OCI-LY1 (cell line): ENCODE results near the gene TANC1.
"Not testable (repeated sequence)": the region's sequence is repeated elsewhere in the genome, so short reads cannot be mapped to it uniquely, and the experiment has no call there.

ENCODE experiments used
- H2AFZ ChIP-seq: fragments of 200-600 bp; sonication (generic), shearing (Covaris generic); 2 replicates; pipeline ENCODE4 v1.6.0; 2014; ENCODE audit warnings: antibody characterized with exemption, mild to moderate bottlenecking, low read length
- H3F3A ChIP-seq: fragments of 200-600 bp; sonication (generic), shearing (Covaris generic); 2 replicates; pipeline ENCODE4 v1.6.0; 2014; ENCODE audit warnings: mild to moderate bottlenecking, antibody characterized with exemption, low read length, moderate library complexity; ENCODE audit not compliant: insufficient read depth
- H3K27ac ChIP-seq: fragments of 200-600 bp; sonication (generic); 2 replicates; pipeline ENCODE4 v1.5.1; 2014; ENCODE audit warnings: low read length, mixed run types, mild to moderate bottlenecking, low read depth; ENCODE audit not compliant: poor library complexity, severe bottlenecking
- H3K27me3 ChIP-seq: fragments of 200-600 bp; sonication (generic); 2 replicates; pipeline ENCODE4 v1.6.0; 2014; ENCODE audit warnings: antibody characterized with exemption, mild to moderate bottlenecking, low read length, moderate library complexity; ENCODE audit not compliant: insufficient read depth
- H3K36me3 ChIP-seq: fragments of 200-600 bp; sonication (generic); 2 replicates; pipeline ENCODE4 v1.6.1; 2014; ENCODE audit warnings: mild to moderate bottlenecking, antibody characterized with exemption, low read length, moderate library complexity, mixed read lengths; ENCODE audit not compliant: insufficient read depth
- H3K4me1 ChIP-seq: fragments of 200-600 bp; sonication (generic); 2 replicates; pipeline ENCODE4 v1.5.1; 2014; ENCODE audit warnings: mild to moderate bottlenecking, low read length, moderate library complexity; ENCODE audit not compliant: insufficient read depth, severe bottlenecking
- H3K4me2 ChIP-seq: fragments of 200-600 bp; sonication (generic), shearing (Covaris generic); 2 replicates; pipeline ENCODE4 v1.6.1; 2014; ENCODE audit warnings: low read length
- H3K4me3 ChIP-seq: fragments of 200-600 bp; sonication (generic); 2 replicates; pipeline ENCODE4 v1.5.1; 2014; ENCODE audit warnings: low read length, low read depth, mild to moderate bottlenecking, mixed read lengths; ENCODE audit not compliant: poor library complexity, severe bottlenecking
- H3K79me2 ChIP-seq: fragments of 200-600 bp; shearing (Covaris generic); 2 replicates; pipeline ENCODE4 v1.6.1; 2016; ENCODE audit warnings: mixed run types, low read length, mixed read lengths; ENCODE audit not compliant: insufficient read depth
- H3K9ac ChIP-seq: fragments of 200-600 bp; sonication (generic), shearing (Covaris generic); 2 replicates; pipeline ENCODE4 v1.6.1; 2014; ENCODE audit warnings: mild to moderate bottlenecking, low read length, mixed read lengths
- H3K9me2 ChIP-seq: fragments of 200-600 bp; sonication (generic), shearing (Covaris generic); 2 replicates; pipeline ENCODE4 v1.6.1; 2014; ENCODE audit warnings: low read depth, mild to moderate bottlenecking, low read length, mixed read lengths
- H3K9me3 ChIP-seq: fragments of 200-600 bp; shearing (Covaris generic); 2 replicates; pipeline ENCODE4 v1.6.1; 2014; ENCODE audit warnings: low read length, mixed read lengths
- H4K20me1 ChIP-seq: fragments of 200-600 bp; sonication (generic), shearing (Covaris generic); 2 replicates; pipeline ENCODE4 v1.6.0; 2016; ENCODE audit warnings: mild to moderate bottlenecking, low read length; ENCODE audit not compliant: insufficient read depth
- CTCF ChIP-seq: fragments of 200-600 bp; sonication (generic), shearing (Covaris generic); IDR thresholded peaks from 2 replicates; pipeline ENCODE4 v1.5.1; 2017; ENCODE audit warnings: mild to moderate bottlenecking, antibody characterized with exemption, low read length, moderate library complexity, mixed read lengths
- EZH2 ChIP-seq: fragments of 200-600 bp; sonication (generic), shearing (Covaris generic); IDR thresholded peaks from 2 replicates; pipeline ENCODE4 v1.8.0; 2017; ENCODE audit warnings: borderline replicate concordance, mixed run types, mild to moderate bottlenecking, antibody characterized with exemption, low read length, moderate library complexity, mixed read lengths

Gene TANC1

GRCh38 chr2:159035790-159036411 is 67.5 kb downstream of the TANC1 start:
- TF ChIP-seq CTCF, result peak; percentile 44
- TF ChIP-seq EZH2, result no peak
- H3K9me2 ChIP-seq, result no peaks in the 10 kb centered on the region
- H3K36me3 ChIP-seq, result no peaks in the 10 kb centered on the region
- H3K27ac ChIP-seq, result no peak overlapping the region
- H3K4me3 ChIP-seq, result no peak overlapping the region
- H3K9ac ChIP-seq, result no peak overlapping the region
- no peaks in the 10 kb centered on the region for H4K20me1 ChIP-seq
- H3K9me3 ChIP-seq, result no peaks in the 10 kb centered on the region
- H3K27me3 ChIP-seq, result no peaks in the 10 kb centered on the region
- H3K4me1 ChIP-seq, result no peaks in the 10 kb centered on the region
- no peaks in the 10 kb centered on the region for H3K79me2 ChIP-seq
- H2AFZ ChIP-seq, result no peak overlapping the region
- H3K4me2 ChIP-seq, result no peak overlapping the region
- H3F3A ChIP-seq, result no peaks in the 10 kb centered on the region

- H3K79me2 ChIP-seq, H2AFZ ChIP-seq, H4K20me1 ChIP-seq, H3K36me3 ChIP-seq, H3K27ac ChIP-seq, H3K9me3 ChIP-seq, H3K4me1 ChIP-seq, H3F3A ChIP-seq, H3K4me3 ChIP-seq, H3K27me3 ChIP-seq, H3K9ac ChIP-seq, H3K9me2 ChIP-seq, H3K4me2 ChIP-seq: not testable (repeated sequence)
Measured at GRCh38 chr2:159036461-159036860, 68.0 kb downstream of the TANC1 start.

GRCh38 chr2:159041328-159041727 is 72.9 kb downstream of the TANC1 start:
- not testable (repeated sequence) for H3K36me3 ChIP-seq, H3K27me3 ChIP-seq, H3K4me1 ChIP-seq, H3K79me2 ChIP-seq, H3K27ac ChIP-seq, H3K4me2 ChIP-seq, H3K9me3 ChIP-seq, H4K20me1 ChIP-seq, H3K9me2 ChIP-seq, H2AFZ ChIP-seq, H3K9ac ChIP-seq, H3K4me3 ChIP-seq, H3F3A ChIP-seq

GRCh38 chr2:159042115-159042850 is 73.8 kb downstream of the TANC1 start:
- Histone ChIP-seq H3K4me2 (no peak overlapping the region), H3K27me3 (no peaks in the 10 kb centered on the region), H3K4me1 (no peaks in the 10 kb centered on the region), H3K9me3 (no peaks in the 10 kb centered on the region), H3F3A (no peaks in the 10 kb centered on the region), H2AFZ (no peak overlapping the region), H3K27ac (no peak overlapping the region), H3K9me2 (no peaks in the 10 kb centered on the region), H3K36me3 (no peaks in the 10 kb centered on the region), H3K4me3 (no peak overlapping the region), H4K20me1 (no peaks in the 10 kb centered on the region), H3K79me2 (no peaks in the 10 kb centered on the region), H3K9ac (no peak overlapping the region)
- TF ChIP-seq CTCF (no peak), EZH2 (no peak)
